ENCODE data around the gene ELAVL1.

ELAVL1 gene

GRCh38 chr19:8005534-8006256, at the start of gene ELAVL1:
ELAVL1 (minus strand) TSS chr19:8005641; CDS start chr19:7991815, 13,826 bp downstream.
- H3K9me3 ChIP-seq: no peaks in the 10 kb centered on the region
- peaks cover 16% of the 10 kb centered on the region for H3K4me1 ChIP-seq
- H3K27me3 ChIP-seq (ENCODE audit: low read depth): no peaks in the 10 kb centered on the region
- peaks cover 2% of the 10 kb centered on the region; the same call in 1 of the 2 replicates for H3K36me3 ChIP-seq (replicated peaks)
- in situ Hi-C loops (cut with MboI; ENCODE audit: low sequenced_read_pairs): no loop called here
- peak; percentile 83 to 91 for DNase-seq (ENCODE audit: low spot score in 2 of 2)
- H3K4me3 ChIP-seq: peak within 1 kb of the TSS; percentile 88

GRCh38 chr19:8054169-8054568, 48.7 kb upstream of the ELAVL1 start:
- no peak for DNase-seq (ENCODE audit: low spot score in 2 of 2)
- Histone ChIP-seq H3K36me3 (replicated peaks) (no peaks in the 10 kb centered on the region), H3K4me1 (peaks cover 7% of the 10 kb centered on the region), H3K9me3 (no peaks in the 10 kb centered on the region), H3K27me3 (ENCODE audit: low read depth) (no peaks in the 10 kb centered on the region; the same call in 1 of the 2 replicates), H3K4me3 (no peak overlapping the region)
- in situ Hi-C loops (cut with MboI; ENCODE audit: low sequenced_read_pairs): no loop called here

DNA sequence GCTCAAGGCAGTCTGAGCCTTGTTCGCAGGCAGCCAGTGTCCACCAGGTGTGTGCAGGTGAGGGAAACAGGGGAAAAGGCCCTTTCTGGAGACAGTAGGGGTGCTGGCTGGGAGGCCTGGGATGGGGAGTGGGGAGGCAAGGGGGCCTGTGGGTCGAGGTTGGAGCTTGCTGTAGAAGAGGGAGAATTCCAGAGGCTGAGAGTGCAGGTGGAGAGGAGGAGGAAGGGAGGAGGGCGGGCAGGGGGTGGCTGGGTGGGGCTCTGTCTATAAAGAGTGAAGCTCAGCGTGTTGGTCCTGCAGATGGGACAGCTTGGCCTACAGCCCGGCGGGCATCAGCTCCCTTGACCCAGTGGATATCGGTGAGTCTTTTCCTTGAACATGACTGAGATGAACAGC, 47.0 kb upstream of the ELAVL1 start, which contains the start of gene CCL25:
TSS of gene CCL25 (plus strand) at position 297 of the 396 bp plus-strand sequence. CDS start 290 bp downstream, outside the sequence.
- Histone ChIP-seq H3K4me3 (no peak within 1 kb of the TSS), H3K27me3 (ENCODE audit: low read depth) (no peaks in the 10 kb centered on the region; the same call in 1 of the 2 replicates), H3K4me1 (peaks cover 7% of the 10 kb centered on the region), H3K36me3 (replicated peaks) (no peaks in the 10 kb centered on the region), H3K9me3 (no peaks in the 10 kb centered on the region)
- no peak for DNase-seq (ENCODE audit: low spot score in 2 of 2)
- in situ Hi-C loops (cut with MboI; ENCODE audit: low sequenced_read_pairs): no loop called here

DNA sequence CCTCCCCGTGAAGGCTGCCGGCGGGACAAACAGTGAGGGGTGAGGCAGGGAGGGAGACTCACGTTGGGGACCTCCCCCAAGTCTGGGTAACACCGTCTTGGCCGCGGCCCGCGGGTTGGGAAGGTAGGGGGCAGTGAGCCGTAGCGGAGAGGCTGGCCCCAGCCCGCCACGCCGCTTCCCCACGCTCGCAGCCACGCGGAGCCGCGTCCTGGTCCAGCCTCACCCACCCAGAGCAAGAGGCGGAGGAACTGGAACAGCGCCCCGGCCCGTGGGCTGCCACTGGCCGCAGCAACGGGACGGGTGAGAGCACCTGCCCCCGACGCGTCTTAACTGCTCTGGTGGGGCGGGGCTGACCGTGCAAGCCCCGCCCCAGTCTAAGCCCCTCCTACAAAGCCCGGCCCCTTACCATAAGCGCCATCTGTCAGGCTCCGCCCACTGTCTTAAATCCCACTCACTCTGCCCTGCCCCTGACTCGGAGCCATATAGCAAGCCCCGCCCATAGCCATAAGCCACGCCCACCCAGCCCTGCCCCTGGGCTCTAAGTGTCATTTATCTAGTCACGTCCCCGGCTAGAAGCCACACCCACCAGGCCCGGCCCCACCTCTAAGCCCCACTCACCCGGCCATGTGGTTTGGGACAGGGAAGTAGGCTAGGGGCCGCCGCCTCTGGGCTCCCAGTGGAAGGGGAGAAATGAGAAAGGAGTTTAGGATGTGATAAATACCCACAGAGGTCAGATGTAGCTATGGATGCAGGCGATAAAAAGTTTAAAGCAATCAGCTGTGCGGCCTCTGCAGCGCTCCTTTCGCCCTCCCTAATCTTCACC, 45.0 kb upstream of the ELAVL1 start:
- Histone ChIP-seq H3K27me3 (ENCODE audit: low read depth) (no peaks in the 10 kb centered on the region; the same call in 1 of the 2 replicates), H3K36me3 (replicated peaks) (no peaks in the 10 kb centered on the region), H3K4me3 (peak overlapping the region; percentile 41), H3K4me1 (peaks cover 7% of the 10 kb centered on the region), H3K9me3 (no peaks in the 10 kb centered on the region)
- in situ Hi-C loops (cut with MboI; ENCODE audit: low sequenced_read_pairs): no loop called here
- peak; percentile 94 to 100 for DNase-seq (ENCODE audit: low spot score in 2 of 2)

GRCh38 chr19:8046569-8047165, 41.2 kb upstream of the ELAVL1 start:
- no peak overlapping the region for H3K4me3 ChIP-seq
- no peaks in the 10 kb centered on the region; the same call in 1 of the 2 replicates for H3K27me3 ChIP-seq (ENCODE audit: low read depth)
- H3K9me3 ChIP-seq: no peaks in the 10 kb centered on the region
- no peak for DNase-seq (ENCODE audit: low spot score in 2 of 2)
- in situ Hi-C loops (cut with MboI; ENCODE audit: low sequenced_read_pairs): no loop called here
- no peaks in the 10 kb centered on the region for H3K36me3 ChIP-seq (replicated peaks)
- peaks cover 7% of the 10 kb centered on the region for H3K4me1 ChIP-seq

DNA sequence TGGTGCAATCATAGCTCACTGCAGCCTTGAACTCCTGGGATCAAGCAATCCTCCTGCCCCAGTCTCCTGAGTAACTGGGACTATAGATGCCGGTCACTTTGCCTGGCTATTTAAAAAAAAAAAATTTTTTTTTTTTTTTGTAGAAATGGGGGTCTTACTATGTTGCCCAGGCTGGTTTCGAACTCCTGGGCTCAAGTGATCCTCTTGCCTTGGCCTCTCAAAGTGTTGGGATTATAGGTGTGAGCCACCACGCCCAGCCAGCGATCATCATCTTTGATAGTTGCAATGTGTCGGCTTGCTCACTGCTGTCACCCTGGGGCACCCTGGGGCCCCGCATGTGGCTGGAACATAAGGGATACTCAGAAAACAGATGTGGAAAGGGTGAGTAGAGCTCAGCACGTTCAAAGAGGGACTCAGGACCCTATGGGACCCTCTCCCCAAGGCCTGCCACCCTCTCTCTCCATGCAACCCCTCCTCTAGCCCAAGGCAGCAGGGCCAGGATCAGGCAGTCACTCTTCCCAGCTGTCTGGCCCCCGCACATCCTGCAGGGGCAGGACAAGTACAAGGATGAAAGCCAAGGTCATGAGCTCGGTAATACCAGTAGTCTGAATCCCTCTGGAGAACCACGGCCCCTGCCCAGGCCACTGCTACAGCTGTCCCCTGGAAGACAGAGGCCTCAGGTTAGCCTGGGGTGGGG, 40.6 kb upstream of the ELAVL1 start:
- in situ Hi-C loops (cut with MboI; ENCODE audit: low sequenced_read_pairs): no loop called here
- no peak overlapping the region for H3K4me3 ChIP-seq
- H3K9me3 ChIP-seq: no peaks in the 10 kb centered on the region
- H3K4me1 ChIP-seq: peaks cover 7% of the 10 kb centered on the region
- H3K27me3 ChIP-seq (ENCODE audit: low read depth): no peaks in the 10 kb centered on the region; the same call in 1 of the 2 replicates
- no peaks in the 10 kb centered on the region for H3K36me3 ChIP-seq (replicated peaks)
- no peak for DNase-seq (ENCODE audit: low spot score in 2 of 2)

GRCh38 chr19:8044018-8044417, 38.6 kb upstream of the ELAVL1 start:
- Histone ChIP-seq H3K4me1 (no peaks in the 10 kb centered on the region), H3K9me3 (no peaks in the 10 kb centered on the region), H3K4me3 (no peak overlapping the region), H3K27me3 (ENCODE audit: low read depth) (no peaks in the 10 kb centered on the region), H3K36me3 (replicated peaks) (no peaks in the 10 kb centered on the region)
- DNase-seq (ENCODE audit: low spot score in 2 of 2): no peak
- in situ Hi-C loops (cut with MboI; ENCODE audit: low sequenced_read_pairs): no loop called here

- H3K27me3 ChIP-seq (ENCODE audit: low read depth): no peaks in the 10 kb centered on the region
- H3K36me3 ChIP-seq (replicated peaks): no peaks in the 10 kb centered on the region
These were observed 37.5 kb upstream of the ELAVL1 start for GRCh38 chr19:8042900-8043299.

GRCh38 chr19:8041531-8041931, 36.1 kb upstream of the ELAVL1 start:
- no peaks in the 10 kb centered on the region for H3K4me1 ChIP-seq
- H3K36me3 ChIP-seq (replicated peaks): no peaks in the 10 kb centered on the region
- H3K27me3 ChIP-seq (ENCODE audit: low read depth): no peaks in the 10 kb centered on the region
- in situ Hi-C loops (cut with MboI; ENCODE audit: low sequenced_read_pairs): no loop called here
- no peaks in the 10 kb centered on the region for H3K9me3 ChIP-seq
- no peak overlapping the region for H3K4me3 ChIP-seq
- no peak for DNase-seq (ENCODE audit: low spot score in 2 of 2)

More at GRCh38 chr19:8042900-8043299, 37.5 kb upstream of the ELAVL1 start:
- no peak overlapping the region for H3K4me3 ChIP-seq
- no peaks in the 10 kb centered on the region for H3K4me1 ChIP-seq
- H3K9me3 ChIP-seq: no peaks in the 10 kb centered on the region
- DNase-seq (ENCODE audit: low spot score in 2 of 2): no peak
- in situ Hi-C loops (cut with MboI; ENCODE audit: low sequenced_read_pairs): no loop called here

DNA sequence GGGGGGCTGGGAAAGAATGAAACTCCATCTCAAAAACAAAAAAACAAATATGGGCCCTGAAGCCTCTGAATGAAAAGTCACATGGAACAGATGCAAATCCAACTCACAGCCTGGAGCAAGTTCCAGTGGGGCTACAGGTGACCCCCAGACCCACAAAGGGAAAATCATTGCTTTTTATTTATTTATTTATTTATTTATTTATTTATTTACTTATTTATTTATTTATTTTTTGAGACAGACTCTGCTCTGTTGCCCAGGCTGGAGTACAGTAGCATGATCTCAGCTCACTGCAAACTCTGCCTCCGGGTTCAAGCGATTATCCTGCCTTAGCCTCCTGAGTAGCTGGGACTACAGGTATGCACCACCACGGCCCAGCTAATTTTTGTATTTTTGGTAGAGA, 33.8 kb upstream of the ELAVL1 start:
- no peaks in the 10 kb centered on the region for H3K4me1 ChIP-seq
- in situ Hi-C loops (cut with MboI; ENCODE audit: low sequenced_read_pairs): no loop called here
- no peaks in the 10 kb centered on the region for H3K36me3 ChIP-seq (replicated peaks)
- H3K27me3 ChIP-seq (ENCODE audit: low read depth): no peaks in the 10 kb centered on the region
- no peak overlapping the region for H3K4me3 ChIP-seq
- no peak for DNase-seq (ENCODE audit: low spot score in 2 of 2)
- no peaks in the 10 kb centered on the region for H3K9me3 ChIP-seq

- no peaks in the 10 kb centered on the region for H3K36me3 ChIP-seq (replicated peaks)
- no peak overlapping the region for H3K4me3 ChIP-seq
- H3K27me3 ChIP-seq (ENCODE audit: low read depth): no peaks in the 10 kb centered on the region
- H3K4me1 ChIP-seq: no peaks in the 10 kb centered on the region
- in situ Hi-C loops (cut with MboI; ENCODE audit: low sequenced_read_pairs): no loop called here
- H3K9me3 ChIP-seq: no peaks in the 10 kb centered on the region
- DNase-seq (ENCODE audit: low spot score in 2 of 2): no peak
These were observed 33.4 kb upstream of the ELAVL1 start for GRCh38 chr19:8038815-8039214.

DNA sequence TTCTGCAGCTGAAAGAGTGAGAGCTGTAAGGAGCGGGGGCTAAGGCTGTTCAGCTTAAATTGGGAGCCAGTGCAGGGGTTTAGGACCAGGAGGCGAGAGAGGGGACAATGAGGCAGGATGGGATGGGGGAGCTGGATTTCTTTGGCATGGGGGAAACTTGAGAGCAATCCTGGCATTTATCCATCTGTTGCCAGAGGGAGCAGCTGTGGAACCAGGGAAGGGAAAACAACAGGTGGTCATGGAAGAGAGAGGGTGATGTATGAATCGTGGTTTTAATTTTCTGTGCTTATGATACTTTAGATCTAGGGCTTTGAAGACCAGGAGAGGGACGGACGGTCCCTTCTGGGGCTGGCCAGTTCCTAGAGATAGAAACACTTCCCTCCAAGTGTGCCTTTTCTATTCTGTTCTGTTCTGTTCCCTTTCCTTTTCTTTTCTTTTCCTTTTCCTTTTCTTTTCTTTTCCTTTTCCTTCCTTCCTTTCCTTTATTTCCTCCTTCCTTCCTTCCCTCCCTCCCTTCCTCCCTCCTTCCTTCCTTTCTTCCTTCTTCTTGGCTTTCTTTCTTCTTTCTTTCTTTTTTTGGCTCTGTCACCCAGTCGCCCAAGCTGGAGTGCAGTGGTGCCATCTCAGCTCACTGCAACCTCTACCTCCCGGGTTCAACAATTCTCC, 31.1 kb upstream of the ELAVL1 start:
- H3K4me3 ChIP-seq: no peak overlapping the region
- in situ Hi-C loops (cut with MboI; ENCODE audit: low sequenced_read_pairs): no loop called here
- H3K36me3 ChIP-seq (replicated peaks): no peaks in the 10 kb centered on the region
- DNase-seq (ENCODE audit: low spot score in 2 of 2): no peak
- no peaks in the 10 kb centered on the region for H3K4me1 ChIP-seq
- H3K27me3 ChIP-seq (ENCODE audit: low read depth): no peaks in the 10 kb centered on the region
- no peaks in the 10 kb centered on the region for H3K9me3 ChIP-seq

- no peaks in the 10 kb centered on the region for H3K27me3 ChIP-seq (ENCODE audit: low read depth)
- H3K9me3 ChIP-seq: no peaks in the 10 kb centered on the region
- DNase-seq (ENCODE audit: low spot score in 2 of 2): no peak
- in situ Hi-C loops (cut with MboI; ENCODE audit: low sequenced_read_pairs): no loop called here
- H3K36me3 ChIP-seq (replicated peaks): no peaks in the 10 kb centered on the region
- H3K4me3 ChIP-seq: no peak overlapping the region
- no peaks in the 10 kb centered on the region for H3K4me1 ChIP-seq
These were observed 28.7 kb upstream of the ELAVL1 start for GRCh38 chr19:8034178-8034525.
